SK-N-SH (cell line): ENCODE results near the gene F13B. TPM values are rescaled to one million over a fixed set of nuclear protein-coding genes. Genes with fewer than 3 reads are reported as not detected.

Experiments used
- CTCF ChIA-PET: fragments of 300-600, 350-600 bp; formaldehyde crosslinking; extraction: SDS; loops from one replicate; lab custom pipeline; 2021; lab: Yijun Ruan, JAX
- POLR2A ChIA-PET: fragments of 350-600 bp; sonication (Branson Sonifier 250); formaldehyde crosslinking; extraction: SDS; loops from one replicate; lab custom pipeline; 2020; ENCODE audit warnings: antibody characterized with exemption, inconsistent platforms; lab: Yijun Ruan, JAX
- DNase-seq: peaks from one replicate; pipeline ENCODE4 v3.0.0; 2012
- H2AFZ ChIP-seq: fragments of 200-600 bp; sonication (generic); 2 replicates; pipeline ENCODE4 v1.8.1; 2016; ENCODE audit warnings: antibody characterized with exemption, mild to moderate bottlenecking, low read depth
- H3F3A ChIP-seq: fragments of 200-600 bp; sonication (generic); replicated peaks from 2 replicates; pipeline ENCODE3; 2016; ENCODE audit warnings: antibody characterized with exemption, mild to moderate bottlenecking; ENCODE audit not compliant: insufficient read depth
- H3K27ac ChIP-seq, 2 experiments: fragments of 200-500 bp in 1 of 2; fragments of 200-600 bp in 1 of 2; sonication (Bioruptor generic) in 1 of 2; sonication (generic), shearing (Covaris generic) in 1 of 2; 2 replicates each; pipeline versions ENCODE4 v1.5.1 to v1.6.1; 2014 to 2016; ENCODE audit warnings: low read depth in 2 of 2, inconsistent platforms in 1 of 2, low read length in 1 of 2, mild to moderate bottlenecking in 1 of 2, mixed read lengths in 1 of 2
- H3K27me3 ChIP-seq: fragments of 200-600 bp; sonication (generic), shearing (Covaris generic); 2 replicates; pipeline ENCODE4 v1.6.1; 2016; ENCODE audit warnings: mixed run types; ENCODE audit not compliant: insufficient read depth
- H3K36me3 ChIP-seq, 2 experiments: fragments of 200-500 bp in 1 of 2; fragments of 200-600 bp in 1 of 2; sonication (Bioruptor generic) in 1 of 2; sonication (generic) in 1 of 2; replicated peaks in 1 of 2; 2 replicates each; pipeline versions ENCODE3 to v1.5.1; 2014 to 2016; ENCODE audit warnings: low read length in 1 of 2, mild to moderate bottlenecking in 1 of 2; ENCODE audit not compliant: insufficient read depth in 2 of 2, control insufficient read depth in 1 of 2
- H3K4me1 ChIP-seq, 2 experiments: fragments of 200-500 bp in 1 of 2; fragments of 200-600 bp in 1 of 2; sonication (Bioruptor generic) in 1 of 2; sonication (generic), shearing (Covaris generic) in 1 of 2; 2 replicates each; pipeline versions ENCODE4 v1.5.1 to v1.6.1; 2014 to 2016; ENCODE audit warnings: low read depth in 1 of 2, low read length in 1 of 2, mixed run types in 1 of 2; ENCODE audit not compliant: insufficient read depth in 2 of 2, control insufficient read depth in 1 of 2
- H3K4me2 ChIP-seq: fragments of 200-600 bp; sonication (generic), shearing (Covaris generic); 2 replicates; pipeline ENCODE4 v1.6.1; 2017; ENCODE audit warnings: mixed run types
- H3K4me3 ChIP-seq, 2 experiments: fragments of 200-500 bp in 1 of 2; fragments of 200-600 bp in 1 of 2; sonication (Bioruptor generic) in 1 of 2; sonication (generic), shearing (Covaris generic) in 1 of 2; 2 replicates each; pipeline versions ENCODE4 v1.5.1 to v1.8.1; 2014 to 2016; ENCODE audit warnings: low read depth in 2 of 2, inconsistent platforms in 1 of 2, low read length in 1 of 2, mild to moderate bottlenecking in 1 of 2, mixed read lengths in 1 of 2, moderate library complexity in 1 of 2
- H3K79me2 ChIP-seq: fragments of 200-600 bp; sonication (generic); 2 replicates; pipeline ENCODE4 v1.8.1; 2017; ENCODE audit warnings: mild to moderate bottlenecking; ENCODE audit not compliant: insufficient read depth
- H3K9ac ChIP-seq: fragments of 200-600 bp; sonication (generic); 2 replicates; pipeline ENCODE4 v1.6.1; 2017; ENCODE audit warnings: mixed run types
- H3K9me2 ChIP-seq: fragments of 200-600 bp; sonication (generic); 2 replicates; pipeline ENCODE4 v1.6.1; 2017; ENCODE audit warnings: mixed run types
- H3K9me3 ChIP-seq: fragments of 200-600 bp; sonication (generic); 2 replicates; pipeline ENCODE4 v1.6.1; 2017; ENCODE audit warnings: mixed run types, mild to moderate bottlenecking, moderate library complexity
- H4K20me1 ChIP-seq: fragments of 200-600 bp; sonication (generic); 2 replicates; pipeline ENCODE4 v1.6.1; 2017; ENCODE audit warnings: mild to moderate bottlenecking, mixed run types; ENCODE audit not compliant: insufficient read depth
- CTCF ChIP-seq: fragments of 200-600 bp; sonication (generic); IDR thresholded peaks from 2 replicates; pipeline ENCODE4 v1.6.1; 2017; ENCODE audit warnings: antibody characterized with exemption, mild to moderate bottlenecking, moderate library complexity
- FOXM1 ChIP-seq: IDR thresholded peaks from 2 replicates; pipeline ENCODE4 v1.4.0; 2012; ENCODE audit warnings: low read depth, mild to moderate bottlenecking
- JUND ChIP-seq: IDR thresholded peaks from 2 replicates; pipeline ENCODE4 v1.4.0; 2012
- MAX ChIP-seq: IDR thresholded peaks from 2 replicates; pipeline ENCODE4 v1.4.0; 2012; ENCODE audit warnings: low read depth
- MXI1 ChIP-seq: IDR thresholded peaks from 2 replicates; pipeline ENCODE4 v1.6.1; 2012; ENCODE audit warnings: mild to moderate bottlenecking, low read depth, low read length, improper control_type of control experiment
- REST ChIP-seq: IDR thresholded peaks from 2 replicates; pipeline ENCODE4 v1.6.1; 2012; ENCODE audit warnings: mild to moderate bottlenecking, low read depth, low read length, moderate library complexity
- SMC3 ChIP-seq: IDR thresholded peaks from 2 replicates; pipeline ENCODE4 v1.6.1; 2012; ENCODE audit warnings: low read depth, low read length, improper control_type of control experiment
- USF2 ChIP-seq: fragments of 150-350 bp; IDR thresholded peaks from 2 replicates; pipeline ENCODE4 v1.6.1; 2017; ENCODE audit warnings: antibody characterized with exemption, low read length, low read depth, borderline replicate concordance
- ZBTB33 ChIP-seq: IDR thresholded peaks from 2 replicates; pipeline ENCODE4 v1.4.0; 2012; ENCODE audit warnings: low read depth, borderline replicate concordance
- WGBS: methylation state at CpG from one replicate; pipeline ENCODE4 v1.1.6; 2017; ENCODE audit warnings: low lambda C conversion rate; 5-methylcytosine and 5-hydroxymethylcytosine counted together
- polyA plus RNA-seq, 3 experiments: library from polyadenylated mRNA; depleted of rRNA; stranded (reverse); fragments of >200 nt; gene quantifications; 2 replicates each; pipeline ENCODE4 v1.2.3, GENCODE V29; 2012

The F13B gene
- polyA plus RNA-seq, 1 of the 3 experiments (the other 2 are of a cell fraction) = not detected

GRCh38 chr1:197076585-197076984 is 9.5 kb upstream of the F13B start:
- CTCF ChIA-PET = no interaction called here
- no peak overlapping the region for H3K4me2 ChIP-seq

More at GRCh38 chr1:197076585-197076984, 9.5 kb upstream of the F13B start:
- Histone ChIP-seq H3K79me2 (no peaks in the 10 kb centered on the region), H3K9me3 (no peaks in the 10 kb centered on the region; the same call in none of the 2 replicates), H3F3A (no peaks in the 10 kb centered on the region), H3K4me3 (no peak overlapping the region), H3K36me3 (peaks cover 0 to under 1% of the 10 kb centered on the region in 2 experiments), H4K20me1 (no peaks in the 10 kb centered on the region), H3K9me2 (no peaks in the 10 kb centered on the region), H3K9ac (no peak overlapping the region), H3K27me3 (no peaks in the 10 kb centered on the region), H3K27ac (no peak overlapping the region), H3K4me1 (no peaks in the 10 kb centered on the region), H2AFZ (no peak overlapping the region)
- no peak for TF ChIP-seq CTCF
- TF ChIP-seq MAX = no peak
- TF ChIP-seq JUND = no peak
- TF ChIP-seq SMC3 = no peak
- TF ChIP-seq FOXM1 = no peak
- no peak for TF ChIP-seq MXI1
- TF ChIP-seq REST = no peak
- no peak for TF ChIP-seq USF2
- TF ChIP-seq ZBTB33 = no peak
- 6% methylated on average over 1 of the region's 1 CpG for WGBS
- POLR2A ChIA-PET = no interaction called here
- no peak for DNase-seq
